Neural cell (in vitro differentiated cells): ENCODE data around the gene PPIF. TPM values are rescaled to one million over a fixed set of nuclear protein-coding genes. Genes with fewer than 3 reads are reported as not detected.

Experiments used
- H2AFZ ChIP-seq: fragments of 200-600, 300-800 bp; sonication (generic), shearing (Covaris generic); 2 replicates; pipeline ENCODE4 v1.6.0; 2014; ENCODE audit warnings: low read depth, mild to moderate bottlenecking, antibody characterized with exemption, low read length, moderate library complexity
- H3F3A ChIP-seq: fragments of 200-600 bp; shearing (Covaris generic); 2 replicates; pipeline ENCODE4 v1.6.1; 2016; ENCODE audit warnings: mild to moderate bottlenecking, moderate library complexity, mixed read lengths, antibody characterized with exemption, low read length; ENCODE audit not compliant: insufficient read depth, poor library complexity, severe bottlenecking
- H3K27ac ChIP-seq: fragments of 200-600, 300-800 bp; sonication (generic), shearing (Covaris generic); 2 replicates; pipeline ENCODE4 v1.5.1; 2014; ENCODE audit warnings: mild to moderate bottlenecking, low read length, moderate library complexity
- H3K27me3 ChIP-seq: fragments of 300-800, 200-600 bp; sonication (generic), shearing (Covaris generic); 2 replicates; pipeline ENCODE4 v1.6.0; 2014; ENCODE audit warnings: mild to moderate bottlenecking, low read depth, low read length, moderate library complexity; ENCODE audit not compliant: insufficient read depth
- H3K36me3 ChIP-seq: fragments of 300-800, 200-600 bp; sonication (generic), shearing (Covaris generic); 2 replicates; pipeline ENCODE4 v1.5.1; 2014; ENCODE audit warnings: mild to moderate bottlenecking, antibody characterized with exemption, low read length, moderate library complexity; ENCODE audit not compliant: insufficient read depth
- H3K4me2 ChIP-seq: fragments of 300-800, 200-600 bp; sonication (generic), shearing (Covaris generic); 2 replicates; pipeline ENCODE4 v1.6.0; 2014; ENCODE audit warnings: mild to moderate bottlenecking, low read length
- H3K4me3 ChIP-seq: fragments of 300-800, 200-600 bp; sonication (generic), shearing (Covaris generic); 2 replicates; pipeline ENCODE4 v1.5.1; 2014; ENCODE audit warnings: mild to moderate bottlenecking, low read length, moderate library complexity
- H3K79me2 ChIP-seq: fragments of 200-600 bp; shearing (Covaris generic); replicated peaks from 2 replicates; pipeline ENCODE4 v1.6.0; 2014; ENCODE audit warnings: mild to moderate bottlenecking, low read length, moderate library complexity; ENCODE audit not compliant: insufficient read depth
- H3K9ac ChIP-seq: fragments of 300-800, 200-600 bp; sonication (generic), shearing (Covaris generic); 2 replicates; pipeline ENCODE4 v1.6.1; 2016; ENCODE audit warnings: mild to moderate bottlenecking, low read length, mixed read lengths
- H3K9me2 ChIP-seq: fragments of 200-600 bp; shearing (Covaris generic); 2 replicates; pipeline ENCODE4 v1.6.1; 2016; ENCODE audit warnings: mild to moderate bottlenecking, low read length, mixed read lengths; ENCODE audit not compliant: insufficient read depth
- H3K9me3 ChIP-seq: fragments of 200-600, 300-800 bp; sonication (generic), shearing (Covaris generic); 2 replicates; pipeline ENCODE4 v1.6.1; 2016; ENCODE audit warnings: mild to moderate bottlenecking, mixed run types, low read length, moderate library complexity, mixed read lengths
- H4K20me1 ChIP-seq: fragments of 200-600 bp; shearing (Covaris generic); 2 replicates; pipeline ENCODE4 v1.6.1; 2016; ENCODE audit warnings: mild to moderate bottlenecking, mixed run types; ENCODE audit not compliant: insufficient read depth
- CTCF ChIP-seq: fragments of 450-650 bp; IDR thresholded peaks from 2 replicates; pipeline ENCODE4 v1.5.1; 2014; ENCODE audit warnings: antibody characterized with exemption, mild to moderate bottlenecking, moderate library complexity; ENCODE audit not compliant: poor library complexity, severe bottlenecking
- EP300 ChIP-seq: fragments of 450-650 bp; conservative IDR thresholded peaks from 2 replicates; pipeline ENCODE4 v1.6.1; 2014; ENCODE audit warnings: antibody characterized with exemption, mild to moderate bottlenecking, moderate library complexity; ENCODE audit not compliant: poor library complexity, severe bottlenecking
- EZH2 ChIP-seq: fragments of 200-600, 300-800 bp; shearing (Covaris generic), sonication (generic); IDR thresholded peaks from 2 replicates; pipeline ENCODE4 v1.6.1; 2014; ENCODE audit warnings: antibody characterized with exemption, low read length, borderline replicate concordance, mild to moderate bottlenecking; ENCODE audit not compliant: insufficient read depth, poor library complexity, severe bottlenecking
- MXI1 ChIP-seq: fragments of 450-650 bp; conservative IDR thresholded peaks from 2 replicates; pipeline ENCODE4 v1.6.1; 2014; ENCODE audit warnings: antibody characterized with exemption, mild to moderate bottlenecking; ENCODE audit not compliant: poor library complexity, severe bottlenecking
- POLR2AphosphoS5 ChIP-seq: IDR thresholded peaks from 2 replicates; pipeline ENCODE4 v1.6.1; 2012
- RAD21 ChIP-seq: fragments of 450-650 bp; conservative IDR thresholded peaks from 2 replicates; pipeline ENCODE4 v1.6.1; 2014; ENCODE audit warnings: antibody characterized with exemption, mild to moderate bottlenecking, moderate library complexity
- REST ChIP-seq: IDR thresholded peaks from 2 replicates; pipeline ENCODE4 v1.6.1; 2012; ENCODE audit warnings: borderline replicate concordance
- SMC3 ChIP-seq: fragments of 450-650 bp; conservative IDR thresholded peaks from 2 replicates; pipeline ENCODE4 v1.6.1; 2014; ENCODE audit warnings: antibody characterized with exemption, mild to moderate bottlenecking, moderate library complexity; ENCODE audit not compliant: poor library complexity
- TAF1 ChIP-seq: IDR thresholded peaks from 2 replicates; pipeline ENCODE4 v1.6.1; 2012; ENCODE audit warnings: low read depth
- polyA plus RNA-seq: library from polyadenylated mRNA; depleted of rRNA; stranded (reverse); fragments of >200 nt; gene quantifications from 2 replicates; pipeline ENCODE4 v1.2.3, GENCODE V29; 2014

Gene PPIF
- polyA plus RNA-seq, 1 donor from 2014 or later, result 13.6 TPM

GRCh38 chr10:79326361-79327089 lies 20.7 kb upstream of the PPIF start:
- Histone ChIP-seq H3K79me2 (no peaks in the 10 kb centered on the region), H2AFZ (no peak overlapping the region), H3K36me3 (no peaks in the 10 kb centered on the region), H3K4me3 (no peak overlapping the region), H3K9me3 (no peaks in the 10 kb centered on the region), H3K9me2 (no peaks in the 10 kb centered on the region), H3F3A (no peaks in the 10 kb centered on the region), H3K27ac (peak overlapping the region; percentile 8), H4K20me1 (no peaks in the 10 kb centered on the region), H3K27me3 (no peaks in the 10 kb centered on the region), H3K4me2 (no peak overlapping the region), H3K9ac (no peak overlapping the region)
- TF ChIP-seq EP300 (peak; percentile 57), EZH2 (no peak), POLR2AphosphoS5 (peak; percentile 51), SMC3 (no peak)

- no peaks in the 10 kb centered on the region for H3K36me3 ChIP-seq
- H3K27me3 ChIP-seq, result no peaks in the 10 kb centered on the region
- no peaks in the 10 kb centered on the region for H3F3A ChIP-seq
- H3K4me3 ChIP-seq, result no peak overlapping the region
- H2AFZ ChIP-seq, result no peak overlapping the region
- peak overlapping the region; percentile 8 for H3K27ac ChIP-seq
- H4K20me1 ChIP-seq, result no peaks in the 10 kb centered on the region
- no peaks in the 10 kb centered on the region for H3K9me2 ChIP-seq
- no peak overlapping the region for H3K4me2 ChIP-seq
- H3K79me2 ChIP-seq, result no peaks in the 10 kb centered on the region
- H3K9ac ChIP-seq, result no peak overlapping the region
- TF ChIP-seq CTCF, result no peak
- no peak for TF ChIP-seq TAF1
- TF ChIP-seq REST, result no peak
- no peak for TF ChIP-seq MXI1
- no peak for TF ChIP-seq RAD21
- TF ChIP-seq POLR2AphosphoS5, result no peak
- no peak for TF ChIP-seq SMC3
- no peak for TF ChIP-seq EZH2
- no peak for TF ChIP-seq EP300
- no peaks in the 10 kb centered on the region for H3K9me3 ChIP-seq
Measured at GRCh38 chr10:79327090-79327457, 20.2 kb upstream of the PPIF start.
